GM10248 (cell line): Measurements from ENCODE around the gene TRERF1.

ENCODE experiments used
- CTCF ChIA-PET: fragments of 300-600 bp; sonication (Branson Sonifier 250); formaldehyde crosslinking; extraction: SDS; loops from one replicate; lab custom pipeline; 2021; ENCODE audit warnings: antibody characterized with exemption; lab: Yijun Ruan, JAX
- POLR2A ChIA-PET: fragments of 350-650 bp; sonication (Branson Sonifier 250); formaldehyde crosslinking; extraction: SDS; loops from one replicate; lab custom pipeline; 2020; ENCODE audit warnings: antibody characterized with exemption; lab: Yijun Ruan, JAX
- DNase-seq: peaks from one replicate; pipeline ENCODE4 v3.0.0; 2012; ENCODE audit errors: extremely low spot score
- CTCF ChIP-seq: IDR thresholded peaks from 2 replicates; pipeline ENCODE4 v1.5.1; 2012; ENCODE audit warnings: mild to moderate bottlenecking, low read depth; ENCODE audit errors: extremely low read depth, missing control alignments, control extremely low read depth

TRERF1 gene

DNA sequence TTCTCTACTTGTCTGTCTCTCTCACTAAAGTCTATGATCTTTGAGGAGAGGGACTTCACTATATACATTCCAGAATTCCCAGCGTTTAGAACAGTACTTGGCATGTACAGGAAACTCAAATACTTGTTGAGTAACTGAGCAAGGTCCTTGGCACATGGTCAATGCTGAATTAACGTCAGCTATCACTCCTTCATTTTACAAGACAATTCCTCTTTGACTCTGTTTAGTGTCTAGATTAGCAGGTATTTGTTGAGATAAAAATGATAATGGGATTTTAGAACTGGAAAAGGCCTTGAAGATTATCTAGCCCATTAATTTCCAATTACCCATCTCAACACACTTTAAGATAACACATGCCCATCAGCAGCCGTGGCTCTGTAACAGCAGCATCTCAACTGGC is 250.3 kb downstream of the TRERF1 start:
- CTCF ChIA-PET, result interaction anchor here (1.0 kb wide), 1 partner anchor 9 kb away, joined by 3 read pairs; no protein-coding TSS in a partner anchor
- TF ChIP-seq CTCF, result no peak
- DNase-seq, result no peak
- POLR2A ChIA-PET, result no interaction called here

GRCh38 chr6:42200035-42200434 is 251.7 kb downstream of the TRERF1 start:
- CTCF ChIA-PET, result interaction anchor here (1.0 to 1.5 kb wide), 4 partner anchors 12 to 348 kb away, joined by 3 to 6 read pairs (median 3); no protein-coding TSS in a partner anchor
- POLR2A ChIA-PET, result no interaction called here
- no peak for DNase-seq

DNA sequence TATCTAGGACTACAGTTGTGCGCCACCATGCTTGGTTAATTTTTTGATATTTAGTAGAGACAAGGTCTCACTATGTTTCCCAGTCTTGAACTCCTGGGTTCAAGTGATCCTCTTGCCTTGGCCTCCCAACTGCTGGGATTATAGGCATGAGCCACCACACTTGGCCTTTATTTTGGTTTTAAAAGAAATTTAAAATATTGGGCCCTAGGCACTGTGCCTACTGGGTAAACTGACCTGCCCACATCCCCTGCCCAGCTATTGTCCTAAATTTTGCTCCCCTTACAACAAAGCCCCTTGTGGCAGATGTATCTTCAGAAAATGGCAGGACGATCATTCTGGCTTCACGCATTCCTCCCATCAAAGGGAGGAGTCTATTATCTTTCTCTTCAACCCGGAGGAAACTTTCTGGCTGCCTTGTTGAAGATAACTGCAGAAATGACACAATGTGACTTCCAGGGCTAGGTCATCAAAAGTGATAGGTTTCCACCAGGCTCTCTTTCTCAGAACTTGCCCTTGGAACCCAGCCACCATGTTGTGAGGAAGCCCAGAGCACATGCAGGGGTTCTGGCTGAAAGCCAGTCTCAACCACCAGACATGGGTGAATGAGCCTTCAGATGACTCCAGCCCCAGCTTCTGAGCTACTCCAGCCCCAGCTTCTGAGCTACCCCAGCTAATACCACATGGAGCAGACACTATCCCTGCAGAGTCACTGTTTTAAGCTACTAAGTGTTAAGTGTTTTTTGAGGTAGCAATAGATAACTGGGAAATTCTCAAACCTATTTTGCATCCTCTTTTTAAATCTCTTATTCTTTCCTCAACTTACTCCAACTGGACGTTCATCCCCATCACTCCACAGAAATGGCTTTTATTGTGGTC is 252.4 kb downstream of the TRERF1 start:
- ChIA-PET POLR2A (no interaction called here), CTCF (interaction anchor here (1.4 to 1.5 kb wide), 2 partner anchors 15 to 348 kb away, joined by 3 to 6 read pairs; no protein-coding TSS in a partner anchor)
- DNase-seq, result no peak
- TF ChIP-seq CTCF, result no peak

More at GRCh38 chr6:42200035-42200434, 251.7 kb downstream of the TRERF1 start:
- TF ChIP-seq CTCF, result no peak

DNA sequence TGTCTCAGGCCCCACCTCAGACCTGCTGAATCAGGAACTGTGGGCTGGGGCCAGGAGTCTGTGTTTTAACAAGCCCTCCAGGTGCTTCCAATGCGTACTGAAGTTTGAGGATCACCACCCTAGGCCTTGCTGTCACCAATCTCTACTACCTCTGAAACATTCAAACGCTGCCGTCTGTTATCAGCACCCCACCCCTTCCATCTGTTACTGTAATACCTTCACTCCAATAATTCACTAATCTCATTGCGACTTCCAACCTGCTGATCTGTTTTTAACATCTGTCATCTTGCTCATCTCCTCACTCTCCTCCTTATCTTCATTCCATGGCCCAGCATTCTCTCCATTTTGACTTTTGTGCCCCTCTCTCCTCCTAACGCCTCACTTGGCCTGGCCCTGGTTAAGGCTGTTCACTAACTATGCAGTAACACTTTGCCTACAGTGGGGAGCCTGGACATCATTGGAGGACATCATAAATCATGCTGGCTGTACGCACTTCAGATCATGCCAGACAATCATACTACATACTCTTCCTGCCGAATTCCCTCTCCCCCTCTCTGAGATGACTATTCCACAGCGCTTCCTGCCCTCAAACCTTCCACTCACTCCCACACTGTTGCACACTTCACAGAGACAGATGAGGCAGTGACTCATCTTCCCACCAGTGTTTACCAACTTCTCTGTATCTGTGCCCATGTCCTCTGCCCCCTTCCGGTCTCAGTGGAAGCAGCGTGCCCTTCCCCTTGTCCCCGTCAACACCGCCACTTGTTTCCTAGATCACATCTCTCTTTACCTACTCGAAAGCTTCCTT is 254.0 kb downstream of the TRERF1 start:
- no peak for TF ChIP-seq CTCF
- CTCF ChIA-PET, result no interaction called here
- POLR2A ChIA-PET, result no interaction called here
- DNase-seq, result no peak

DNA sequence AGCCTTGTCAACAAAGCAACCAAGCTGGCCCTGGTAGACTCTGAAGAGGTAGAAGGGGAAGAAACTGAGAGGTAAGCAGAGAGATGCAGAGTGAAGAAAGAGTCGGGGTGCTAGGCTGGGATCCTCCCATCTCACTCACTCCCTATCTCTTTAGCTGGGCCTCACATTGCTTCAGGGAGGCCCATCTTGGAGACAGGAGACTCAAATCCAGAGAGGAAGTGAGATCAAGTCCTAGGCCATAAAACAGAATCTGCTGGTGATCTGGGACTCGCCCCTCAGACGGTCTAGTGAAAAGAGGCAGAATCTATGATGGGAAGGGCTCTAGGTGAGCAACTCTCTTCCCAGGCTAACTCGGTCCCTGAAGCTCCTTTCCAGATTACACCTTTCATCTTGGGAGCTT is 256.3 kb downstream of the TRERF1 start:
- DNase-seq, result no peak
- ChIA-PET CTCF (interaction anchor here (2.0 to 3.5 kb wide), 2 partner anchors 20 to 122 kb away, joined by 5 to 10 read pairs; no protein-coding TSS in a partner anchor), POLR2A (no interaction called here)
- TF ChIP-seq CTCF, result no peak

- DNase-seq, result no peak
- ChIA-PET CTCF (interaction anchor here (1.6 to 3.5 kb wide), 4 partner anchors 18 to 121 kb away, joined by 5 to 10 read pairs (median 6); no protein-coding TSS in a partner anchor), POLR2A (no interaction called here)
- no peak for TF ChIP-seq CTCF
Observed at GRCh38 chr6:42194056-42194455, 257.7 kb downstream of the TRERF1 start.
